NT2/D1 (cell line): ENCODE data around the gene OR5A2.

Experiments used
- YY1 ChIP-seq: IDR thresholded peaks from 2 replicates; pipeline ENCODE4 v1.6.1; 2011; ENCODE audit not compliant: insufficient read length, insufficient read depth
- ZNF274 ChIP-seq: IDR thresholded peaks from 2 replicates; pipeline ENCODE4 v1.6.1; 2011; ENCODE audit warnings: mild to moderate bottlenecking, low read depth, low read length

DNA sequence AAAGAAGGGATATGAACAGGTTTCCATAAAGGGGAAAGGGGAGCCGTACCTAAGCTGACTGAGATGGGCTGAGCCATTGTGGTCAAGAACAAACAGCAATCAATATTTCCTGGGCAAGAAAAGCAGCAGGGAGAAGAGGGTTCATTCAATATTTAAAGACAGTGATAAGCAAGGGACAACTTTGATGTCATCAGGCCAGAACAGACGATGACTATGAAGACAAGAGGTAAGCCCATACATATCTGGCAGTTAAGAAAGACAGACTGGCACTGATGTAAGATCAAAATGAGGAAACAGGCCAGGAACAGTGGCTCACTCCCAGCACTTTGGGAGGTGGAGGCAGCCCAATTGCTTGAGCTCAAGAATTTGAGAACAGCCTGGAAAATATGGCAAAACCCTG, 2.4 kb downstream of the OR5A2 start:
- TF ChIP-seq ZNF274 = no peak
- no peak for TF ChIP-seq YY1
